Smooth muscle cell (in vitro differentiated cells): ENCODE measurements around the gene CDH26. TPM values are rescaled to one million over a fixed set of nuclear protein-coding genes. Genes with fewer than 3 reads are reported as not detected.

Experiments used
- DNase-seq: peaks from one replicate; lab custom pipeline; 2025; ENCODE audit not compliant: unreplicated experiment; lab: John Stamatoyannopoulos, UW
- H2AFZ ChIP-seq: fragments of 200-600 bp; sonication (generic); 2 replicates; pipeline ENCODE4 v1.6.0; 2016; ENCODE audit warnings: antibody characterized with exemption, low read depth, mild to moderate bottlenecking
- H3F3A ChIP-seq: fragments of 200-600 bp; sonication (generic); 2 replicates; pipeline ENCODE4 v1.6.0; 2017; ENCODE audit warnings: antibody characterized with exemption, low read depth
- H3K27ac ChIP-seq: fragments of 200-600 bp; sonication (generic); 2 replicates; pipeline ENCODE4 v1.5.1; 2016; ENCODE audit warnings: low read depth, mild to moderate bottlenecking
- H3K27me3 ChIP-seq: fragments of 200-600 bp; sonication (generic); 2 replicates; pipeline ENCODE4 v1.6.1; 2016; ENCODE audit warnings: low read depth, mild to moderate bottlenecking
- H3K36me3 ChIP-seq: fragments of 200-600 bp; sonication (generic); 2 replicates; pipeline ENCODE4 v1.5.1; 2016; ENCODE audit warnings: low read depth
- H3K4me1 ChIP-seq: fragments of 200-600 bp; sonication (generic); 2 replicates; pipeline ENCODE4 v1.5.1; 2016; ENCODE audit warnings: low read depth
- H3K4me2 ChIP-seq: fragments of 200-600 bp; sonication (generic); 2 replicates; pipeline ENCODE4 v1.6.0; 2016; ENCODE audit warnings: mild to moderate bottlenecking
- H3K4me3 ChIP-seq: fragments of 200-600 bp; sonication (generic); 2 replicates; pipeline ENCODE4 v1.5.1; 2016; ENCODE audit warnings: mild to moderate bottlenecking
- H3K79me2 ChIP-seq: fragments of 200-600 bp; sonication (generic); 2 replicates; pipeline ENCODE4 v1.6.0; 2016; ENCODE audit warnings: low read depth, mild to moderate bottlenecking
- H3K9ac ChIP-seq: fragments of 200-600 bp; sonication (generic); 2 replicates; pipeline ENCODE4 v1.6.0; 2016; ENCODE audit warnings: low read depth
- H3K9me3 ChIP-seq: fragments of 200-600 bp; sonication (generic); replicated peaks from 2 replicates; pipeline ENCODE4 v1.5.1; 2016; ENCODE audit warnings: low read depth
- H4K20me1 ChIP-seq: fragments of 200-600 bp; sonication (generic); 2 replicates; pipeline ENCODE4 v1.6.0; 2016; ENCODE audit warnings: low read depth
- CTCF ChIP-seq: fragments of 200-600 bp; sonication (generic); IDR thresholded peaks from 2 replicates; pipeline ENCODE4 v1.5.1; 2017; ENCODE audit warnings: borderline replicate concordance, mild to moderate bottlenecking, antibody characterized with exemption; ENCODE audit not compliant: insufficient read depth, poor library complexity, severe bottlenecking
- WGBS: methylation state at CpG from one replicate; pipeline ENCODE4 v1.1.7; 2016; ENCODE audit warnings: low lambda C conversion rate; 5-methylcytosine and 5-hydroxymethylcytosine counted together
- polyA plus RNA-seq: library from polyadenylated mRNA; unstranded; fragments of >200 nt; fragmentation: Nextera tagmentation; extraction: Ambion mirVana; gene quantifications from 2 replicates; pipeline ENCODE4 v1.2.1, GENCODE V29; 2016
- total RNA-seq: library from RNA; depleted of rRNA; stranded (reverse); fragments of >200 nt; gene quantifications from 2 replicates; pipeline ENCODE4 v1.2.3, GENCODE V29; 2014

CDH26 gene
- total and polyA plus RNA-seq, 2 experiments from 2014 or later: 0.18 to 1.2 TPM

GRCh38 chr20:60057866-60058807 lies 99.9 kb downstream of the CDH26 start:
- no peak for TF ChIP-seq CTCF
- Histone ChIP-seq H3K9me3 (no peaks in the 10 kb centered on the region), H3K36me3 (no peaks in the 10 kb centered on the region), H3K4me3 (no peak overlapping the region), H3K27ac (no peak overlapping the region), H4K20me1 (no peaks in the 10 kb centered on the region), H3F3A (peaks cover 9% of the 10 kb centered on the region), H3K4me2 (peak overlapping the region; percentile 15), H3K27me3 (no peaks in the 10 kb centered on the region), H3K4me1 (peaks cover 8% of the 10 kb centered on the region), H2AFZ (no peak overlapping the region), H3K9ac (no peak overlapping the region), H3K79me2 (no peaks in the 10 kb centered on the region)
- DNase-seq: no peak
- 47% methylated on average over 20 of the region's 20 CpGs for WGBS

GRCh38 chr20:60058879-60059278 lies 100.7 kb downstream of the CDH26 start:
- Histone ChIP-seq H3K4me2 (no peak overlapping the region), H3K4me3 (no peak overlapping the region), H3K4me1 (peaks cover 8% of the 10 kb centered on the region), H3K27ac (no peak overlapping the region), H2AFZ (no peak overlapping the region), H3K36me3 (no peaks in the 10 kb centered on the region), H3K79me2 (no peaks in the 10 kb centered on the region), H3F3A (peaks cover 9% of the 10 kb centered on the region), H3K9ac (no peak overlapping the region), H4K20me1 (no peaks in the 10 kb centered on the region), H3K27me3 (no peaks in the 10 kb centered on the region), H3K9me3 (no peaks in the 10 kb centered on the region)
- DNase-seq: no peak
- no peak for TF ChIP-seq CTCF
- WGBS: 84% methylated on average over 9 of the region's 9 CpGs

GRCh38 chr20:60060006-60060557 lies 101.9 kb downstream of the CDH26 start:
- TF ChIP-seq CTCF: no peak
- H3K27me3 ChIP-seq: no peaks in the 10 kb centered on the region

More at GRCh38 chr20:60060006-60060557, 101.9 kb downstream of the CDH26 start:
- Histone ChIP-seq H3K4me2 (no peak overlapping the region), H3K27ac (no peak overlapping the region), H3K36me3 (no peaks in the 10 kb centered on the region), H2AFZ (no peak overlapping the region), H3K9me3 (no peaks in the 10 kb centered on the region), H4K20me1 (no peaks in the 10 kb centered on the region), H3K4me1 (peaks cover 8% of the 10 kb centered on the region), H3F3A (peaks cover 9% of the 10 kb centered on the region), H3K79me2 (no peaks in the 10 kb centered on the region), H3K4me3 (no peak overlapping the region), H3K9ac (no peak overlapping the region)
- WGBS: 96% methylated on average over 13 of the region's 13 CpGs
- DNase-seq: no peak
